Upper lobe of right lung (tissue), 1 donor: ENCODE measurements around the gene TMEM171. TPM values are rescaled to one million over a fixed set of nuclear protein-coding genes. Genes with fewer than 3 reads are reported as not detected.
A peak's percentile ranks its signal among the peaks of the same experiment; 100 is the strongest.

Experiments
- ATAC-seq: fragments of 200-7000 bp; cut with Tn5 transposase; one replicate; pipeline ENCODE4 v1.9.1; 2020; ENCODE audit warnings: mild to moderate bottlenecking, moderate library complexity
- DNase-seq: peaks from one replicate; pipeline ENCODE4 v3.0.0-alpha.2; 2020
- H3K27ac ChIP-seq: fragments of 200-600 bp; one replicate; pipeline ENCODE4 v1.8.0; 2022
- H3K27me3 ChIP-seq: fragments of 200-600 bp; one replicate; pipeline ENCODE4 v1.8.0; 2022; ENCODE audit warnings: mild to moderate bottlenecking
- H3K36me3 ChIP-seq: fragments of 200-600 bp; one replicate; pipeline ENCODE4 v1.8.0; 2022
- H3K4me1 ChIP-seq: fragments of 200-600 bp; one replicate; pipeline ENCODE4 v1.8.0; 2022
- H3K4me3 ChIP-seq: fragments of 200-600 bp; one replicate; pipeline ENCODE4 v1.8.0; 2022; ENCODE audit warnings: mild to moderate bottlenecking
- H3K9me3 ChIP-seq: fragments of 200-600 bp; one replicate; pipeline ENCODE4 v1.8.0; 2022
- intact Hi-C: fragments of 100-400 bp; cut with DNase I; formaldehyde crosslinking; loops from one replicate; pipeline ENCODE4 v1.11.0; 2022
- total RNA-seq: library from RNA; stranded (reverse); fragmentation: NEBNext Ultra II Directional; extraction: Animal tissue kit (Norgen Biotek cat#: 25700); gene quantifications from one replicate; pipeline ENCODE4 v1.2.1, GENCODE V29; 2021
- TF ChIP-seq, protein P1 (sequence below): fragments of 200-600 bp; IDR thresholded peaks from one replicate; pipeline ENCODE4 v1.8.0; 2022; ENCODE audit warnings: antibody characterized with exemption
- donor health status: DM: no; HTN: yes; CAD: no; lungs with severe emphysema.

TMEM171 gene
- total RNA-seq, 1 donor from 2014 or later: 0.43 TPM

DNA sequence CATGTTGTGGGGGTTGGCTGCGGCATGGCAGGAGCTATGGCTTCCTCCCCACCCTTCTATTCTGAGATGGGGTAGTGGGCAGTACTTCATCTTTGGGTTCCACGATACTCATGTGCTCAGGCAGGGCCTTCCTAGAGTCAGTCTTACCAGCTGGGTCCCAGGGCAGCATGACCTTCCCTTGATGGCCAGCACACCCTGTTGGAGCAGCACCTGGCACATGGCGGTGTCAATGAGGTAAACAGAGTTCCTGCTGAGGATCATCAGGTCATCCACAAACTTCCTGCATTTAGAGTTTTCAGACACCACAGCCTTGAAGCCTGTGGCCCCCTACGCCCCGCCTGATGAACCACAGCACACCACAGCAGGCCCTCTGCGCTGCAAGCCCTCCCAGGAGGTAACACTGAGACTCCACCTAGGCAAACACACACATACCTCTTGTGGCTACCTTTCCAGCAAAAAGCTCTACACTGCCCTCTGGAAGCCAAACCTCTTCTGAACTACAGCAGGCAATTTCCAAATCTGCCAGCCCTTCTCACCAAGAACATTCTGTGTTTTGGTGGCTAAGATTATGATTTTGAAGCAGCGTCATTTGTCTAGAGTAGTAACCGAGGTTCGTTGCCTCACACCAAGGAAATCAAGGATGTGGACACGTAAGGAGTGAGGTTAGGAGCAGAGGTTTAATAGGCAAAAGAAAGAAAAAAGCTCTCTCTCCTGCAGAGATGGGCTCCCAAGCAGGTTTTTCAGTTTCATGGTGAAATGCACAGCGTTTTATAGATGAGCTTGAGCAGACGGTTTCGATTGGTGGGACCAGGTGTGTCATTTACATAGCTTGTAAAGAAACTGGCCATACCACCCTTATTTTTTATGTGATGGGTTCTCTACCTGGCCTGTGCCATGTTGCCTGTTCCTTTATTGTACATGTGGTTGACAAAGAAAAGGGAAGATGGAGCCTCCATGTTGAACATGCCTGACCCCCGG, 32.3 kb downstream of the TMEM171 start:
- Histone ChIP-seq H3K36me3 (no peaks in the 10 kb centered on the region), H3K4me1 (no peaks in the 10 kb centered on the region), H3K4me3 (no peak overlapping the region), H3K9me3 (no peaks in the 10 kb centered on the region), H3K27ac (no peak overlapping the region), H3K27me3 (no peaks in the 10 kb centered on the region)
- TF ChIP-seq, protein P1, sequence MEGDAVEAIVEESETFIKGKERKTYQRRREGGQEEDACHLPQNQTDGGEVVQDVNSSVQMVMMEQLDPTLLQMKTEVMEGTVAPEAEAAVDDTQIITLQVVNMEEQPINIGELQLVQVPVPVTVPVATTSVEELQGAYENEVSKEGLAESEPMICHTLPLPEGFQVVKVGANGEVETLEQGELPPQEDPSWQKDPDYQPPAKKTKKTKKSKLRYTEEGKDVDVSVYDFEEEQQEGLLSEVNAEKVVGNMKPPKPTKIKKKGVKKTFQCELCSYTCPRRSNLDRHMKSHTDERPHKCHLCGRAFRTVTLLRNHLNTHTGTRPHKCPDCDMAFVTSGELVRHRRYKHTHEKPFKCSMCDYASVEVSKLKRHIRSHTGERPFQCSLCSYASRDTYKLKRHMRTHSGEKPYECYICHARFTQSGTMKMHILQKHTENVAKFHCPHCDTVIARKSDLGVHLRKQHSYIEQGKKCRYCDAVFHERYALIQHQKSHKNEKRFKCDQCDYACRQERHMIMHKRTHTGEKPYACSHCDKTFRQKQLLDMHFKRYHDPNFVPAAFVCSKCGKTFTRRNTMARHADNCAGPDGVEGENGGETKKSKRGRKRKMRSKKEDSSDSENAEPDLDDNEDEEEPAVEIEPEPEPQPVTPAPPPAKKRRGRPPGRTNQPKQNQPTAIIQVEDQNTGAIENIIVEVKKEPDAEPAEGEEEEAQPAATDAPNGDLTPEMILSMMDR: no peak
- ATAC-seq: peak; percentile 16
- intact Hi-C loops: no loop called here
- no peak for DNase-seq

DNA sequence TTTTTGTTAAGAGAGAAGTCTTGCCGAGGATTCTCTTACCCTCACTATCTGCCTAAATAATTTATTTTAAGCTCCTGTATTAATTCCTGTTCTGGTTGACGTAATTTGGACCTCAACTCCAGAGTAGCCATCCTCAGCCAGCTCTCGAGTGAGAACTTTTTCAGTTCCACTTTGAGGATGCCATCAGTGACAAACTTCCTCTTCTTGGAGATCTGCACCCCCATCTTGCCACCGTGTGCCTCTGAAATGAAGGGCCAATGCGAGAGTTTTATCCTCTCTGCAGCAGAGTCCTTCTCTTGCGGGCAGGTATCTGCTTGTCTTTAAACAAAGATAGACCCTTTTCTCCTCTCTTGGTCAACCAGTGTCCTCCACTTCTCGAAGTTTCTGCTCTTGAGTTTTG, 33.1 kb downstream of the TMEM171 start:
- intact Hi-C loops: no loop called here
- TF ChIP-seq, protein P1: no peak

DNA sequence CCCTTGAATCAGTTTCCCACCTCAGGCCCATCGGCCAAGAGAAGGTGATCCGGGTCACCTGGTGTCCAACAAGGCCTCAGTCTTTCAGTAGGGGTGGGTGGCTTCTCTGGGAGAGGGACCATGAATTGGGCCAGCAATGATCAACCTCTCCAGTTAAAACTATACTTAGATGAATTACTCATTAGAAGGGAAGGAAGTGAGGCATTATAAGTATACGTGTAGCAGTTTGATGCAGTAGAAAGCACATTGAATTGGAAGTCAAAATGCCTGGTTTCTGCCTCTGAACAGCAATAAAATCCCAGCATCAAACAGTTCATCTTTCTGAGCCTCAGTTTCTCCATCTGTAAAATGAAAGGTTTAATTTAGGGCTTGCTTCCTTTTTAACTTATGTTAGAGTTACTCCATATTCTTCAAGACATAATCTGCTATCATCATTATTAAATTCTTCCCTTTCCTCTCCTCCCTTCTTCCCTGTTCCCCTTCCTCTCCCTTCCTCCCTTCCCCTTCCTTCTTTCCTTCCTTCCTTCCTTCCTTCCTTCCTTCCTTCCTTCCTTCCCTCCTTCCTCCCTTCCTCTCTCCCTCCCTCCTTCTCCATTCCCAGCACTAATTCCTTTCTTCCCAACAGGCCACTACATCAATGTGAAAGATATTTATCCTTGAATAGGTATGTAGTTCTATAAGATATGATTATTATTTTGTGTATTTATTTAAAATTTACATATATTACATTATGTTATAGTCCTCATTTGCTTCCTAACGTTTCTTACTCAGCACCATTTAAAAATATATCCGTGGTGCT, 34.0 kb downstream of the TMEM171 start:
- Histone ChIP-seq H3K4me1 (no peaks in the 10 kb centered on the region), H3K27ac (no peak overlapping the region), H3K36me3 (no peaks in the 10 kb centered on the region), H3K4me3 (no peak overlapping the region), H3K9me3 (no peaks in the 10 kb centered on the region), H3K27me3 (peaks cover 6% of the 10 kb centered on the region)
- DNase-seq: no peak
- TF ChIP-seq, protein P1: no peak
- no peak for ATAC-seq
- intact Hi-C loops: no loop called here

More for the DNA sequence above, 33.1 kb downstream of the TMEM171 start:
- H3K27me3 ChIP-seq: peaks cover 3% of the 10 kb centered on the region
- no peaks in the 10 kb centered on the region for H3K36me3 ChIP-seq
- DNase-seq (no peak), ATAC-seq (no peak)
- no peak overlapping the region for H3K4me3 ChIP-seq
- no peaks in the 10 kb centered on the region for H3K9me3 ChIP-seq
- no peak overlapping the region for H3K27ac ChIP-seq
- H3K4me1 ChIP-seq: no peaks in the 10 kb centered on the region

DNA sequence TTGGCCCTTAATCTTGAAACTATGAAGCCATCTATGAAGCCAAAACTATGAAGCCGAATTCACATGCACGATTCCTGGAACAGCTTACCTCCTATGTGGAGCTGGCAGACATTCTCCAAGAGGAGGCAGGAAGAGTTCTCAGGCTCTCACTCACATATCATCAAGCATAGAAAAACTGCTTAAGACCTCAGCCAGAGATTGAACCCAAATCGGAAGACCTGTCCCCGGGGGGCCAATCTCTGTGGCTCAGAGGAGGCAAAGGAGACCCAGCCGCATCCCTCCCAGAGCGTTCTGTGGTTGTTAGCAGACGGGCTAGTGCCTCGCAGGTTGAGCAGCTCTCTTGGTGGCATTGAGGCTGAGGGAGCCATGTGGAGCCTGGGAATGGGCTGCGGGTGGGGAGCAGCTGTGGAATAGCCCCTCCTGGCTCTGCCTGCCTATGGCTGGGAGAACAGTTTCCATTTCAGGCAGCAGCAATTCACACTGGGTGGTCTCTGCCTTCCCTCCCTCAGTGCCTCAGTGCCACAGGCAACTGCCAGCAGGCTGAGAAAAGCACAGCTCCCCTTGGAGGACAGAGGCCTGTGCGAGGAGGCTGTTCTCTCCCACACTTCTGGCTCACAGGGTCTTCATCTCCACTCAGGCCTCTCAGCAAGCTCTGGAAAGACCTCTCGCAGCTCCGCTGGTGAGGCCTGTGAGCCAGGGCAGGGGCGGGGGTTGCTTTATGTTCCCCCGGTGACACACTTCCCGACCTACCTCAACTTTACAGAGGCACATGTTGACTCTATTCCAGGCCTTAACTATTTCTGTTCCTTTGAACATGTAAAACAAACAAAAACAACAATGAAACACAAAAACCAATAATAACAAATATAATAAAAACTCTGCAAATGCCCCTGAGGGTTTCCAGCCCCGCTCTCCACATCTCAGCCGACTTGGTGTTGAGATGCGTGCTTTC, 35.2 kb downstream of the TMEM171 start:
- ATAC-seq: no peak
- TF ChIP-seq, protein P1: no peak
- no peak overlapping the region for H3K27ac ChIP-seq

More for the DNA sequence above, 35.2 kb downstream of the TMEM171 start:
- Histone ChIP-seq H3K27me3 (peaks cover 10% of the 10 kb centered on the region), H3K4me1 (no peaks in the 10 kb centered on the region), H3K4me3 (no peak overlapping the region), H3K36me3 (no peaks in the 10 kb centered on the region), H3K9me3 (no peaks in the 10 kb centered on the region)
- intact Hi-C loops: no loop called here
- no peak for DNase-seq
